Measurements from ENCODE around the gene THAP4.
"Not testable (repeated sequence)": the region's sequence is repeated elsewhere in the genome, so short reads cannot be mapped to it uniquely, and the experiment has no call there.

The THAP4 gene

DNA sequence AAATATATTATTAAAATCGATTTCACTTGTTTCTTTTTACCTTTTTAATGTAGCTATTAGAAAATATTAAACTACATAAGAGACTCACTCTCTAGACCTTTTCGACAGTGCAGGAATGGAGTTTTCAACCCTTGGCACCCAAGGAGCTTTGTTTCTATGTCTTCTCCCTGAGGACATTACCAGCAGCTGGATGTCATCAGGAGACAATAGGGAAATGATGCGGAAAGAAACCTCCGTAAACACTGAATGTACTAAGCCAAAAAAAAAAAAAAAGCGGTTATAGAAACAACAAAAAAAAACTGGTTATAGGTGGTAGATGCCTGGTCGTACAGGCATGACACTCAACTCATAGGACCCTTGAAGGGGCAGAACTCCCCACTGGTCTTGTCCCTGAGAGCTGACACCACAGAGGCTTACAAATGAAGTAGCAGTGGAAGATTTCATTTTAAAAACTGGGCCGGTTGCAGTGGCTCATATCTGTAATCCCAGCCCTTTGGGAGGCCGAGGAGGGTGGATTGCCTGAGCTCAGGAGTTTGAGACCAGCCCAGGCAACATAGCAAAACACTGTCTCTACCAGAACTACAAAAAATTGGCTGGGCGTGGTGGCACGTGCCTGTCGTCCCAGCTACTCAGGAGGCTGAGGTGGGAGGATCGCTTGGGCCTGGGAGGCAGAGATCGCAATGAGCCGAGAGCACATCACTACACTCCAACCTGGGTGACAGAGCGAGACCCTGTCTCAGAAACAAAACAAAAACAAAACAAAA is 23.8 kb downstream of the THAP4 start:
- DNase-seq (ENCODE audit: low read depth in 1 of 2, low spot score in 1 of 2) = no peak

DNA sequence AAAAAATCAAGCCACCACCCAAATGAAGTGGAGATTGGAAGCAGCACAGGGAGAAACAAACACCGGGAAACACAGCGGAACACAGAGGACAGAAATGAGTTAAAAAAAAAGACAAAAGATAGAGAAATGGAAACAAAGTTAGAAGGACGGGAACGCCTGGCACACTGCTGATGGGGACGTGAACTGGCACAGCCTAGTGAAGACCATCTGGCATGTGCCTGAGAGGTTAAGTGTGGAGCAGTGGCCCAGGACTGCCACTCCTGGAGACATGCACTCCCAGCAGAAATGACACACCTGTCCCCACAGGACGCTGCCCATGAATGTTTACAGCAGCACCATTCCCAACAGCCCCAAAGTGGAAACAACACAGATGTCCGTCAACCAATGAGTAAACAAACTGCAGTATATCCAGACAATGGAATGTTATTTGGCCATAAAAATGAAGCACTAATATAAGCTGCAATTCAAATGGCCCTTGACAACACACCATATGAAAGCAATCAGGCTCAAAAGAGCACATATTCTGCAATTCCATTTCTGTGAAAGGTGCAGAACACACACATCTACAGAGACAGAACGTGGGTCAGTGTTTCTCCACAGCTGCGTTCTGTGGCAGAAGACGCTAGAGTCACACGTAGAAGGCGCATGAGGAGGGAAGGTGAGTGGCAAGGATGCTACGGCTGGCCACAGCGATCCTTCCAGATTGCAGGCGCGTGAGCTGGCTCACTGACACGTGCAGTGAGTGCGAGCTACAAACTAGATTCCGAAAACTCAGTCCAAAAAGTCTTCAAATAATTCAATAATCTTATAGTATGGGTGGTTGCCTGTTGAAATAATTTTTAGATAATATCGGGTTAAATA is 24.6 kb downstream of the THAP4 start:
- no peak for DNase-seq (ENCODE audit: low read depth in 1 of 2, low spot score in 1 of 2)

DNA sequence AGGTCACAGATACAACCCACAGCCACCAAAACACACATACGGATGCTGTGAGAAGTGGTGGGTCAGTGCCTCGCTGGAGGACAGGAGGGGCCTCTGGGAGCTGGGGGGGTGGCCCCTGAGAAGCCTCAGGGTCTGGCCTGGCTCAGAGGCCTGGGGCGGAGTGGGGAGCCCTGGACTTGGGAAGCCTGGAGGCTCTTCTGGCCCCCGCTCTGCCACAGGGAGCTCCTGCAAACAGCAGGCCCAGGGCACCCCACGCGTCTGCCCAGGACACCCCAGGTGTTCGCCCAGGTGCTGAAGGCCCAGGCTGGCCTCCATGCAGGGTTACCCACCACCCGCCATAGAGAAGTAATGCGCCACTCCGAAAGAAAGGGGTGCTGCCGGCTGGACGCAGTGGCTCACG is 25.9 kb downstream of the THAP4 start:
- no peak for DNase-seq (ENCODE audit: low read depth in 1 of 2, low spot score in 1 of 2)

DNA sequence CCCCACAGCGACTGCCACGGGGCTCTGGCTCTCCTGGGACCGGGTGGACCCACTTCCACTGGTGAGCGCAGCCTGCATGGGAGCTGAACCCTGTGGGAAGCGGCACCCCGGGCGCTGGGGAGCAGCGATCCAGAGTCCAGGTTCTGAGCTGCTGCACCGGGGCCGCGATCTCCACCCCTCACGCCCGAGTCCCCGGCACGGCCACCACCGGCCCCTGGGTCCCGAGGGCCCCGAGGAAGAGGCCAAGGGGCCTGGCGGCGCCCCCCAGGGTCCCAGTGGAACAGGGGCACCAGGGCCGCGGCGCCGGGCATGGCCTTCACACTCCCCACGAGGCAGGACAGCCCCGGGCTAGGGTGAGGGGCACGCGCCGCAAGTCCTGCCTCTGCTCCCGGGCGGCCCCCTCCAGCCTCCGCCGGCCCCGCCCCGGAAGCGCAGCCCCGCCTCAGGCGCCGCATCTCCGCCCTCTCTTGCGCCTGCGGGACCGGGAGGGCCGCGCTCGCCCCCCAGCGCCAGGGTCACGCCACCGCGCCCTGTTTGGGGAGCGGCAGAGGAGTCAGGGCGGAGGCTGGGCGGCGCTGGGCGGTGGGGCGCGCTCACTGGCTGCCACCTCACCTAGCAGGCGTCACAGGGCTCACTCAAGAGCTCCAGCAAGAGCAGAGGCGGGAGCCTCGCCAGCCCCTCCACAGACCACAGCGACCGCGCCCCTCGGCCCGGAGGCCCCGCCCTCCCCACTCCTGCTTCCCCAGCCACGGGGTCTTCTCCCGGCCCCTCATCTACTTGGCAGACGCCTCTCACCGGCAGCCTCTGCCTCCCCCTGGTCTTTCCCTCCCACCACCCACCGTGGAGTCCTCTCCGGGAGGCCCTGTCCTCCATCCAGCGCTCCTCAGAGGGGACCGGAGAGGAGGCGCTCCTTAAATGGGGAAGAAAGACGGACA is 26.8 kb downstream of the THAP4 start:
- peak; percentile 77 to 80 for DNase-seq (ENCODE audit: low read depth in 1 of 2, low spot score in 1 of 2)

DNA sequence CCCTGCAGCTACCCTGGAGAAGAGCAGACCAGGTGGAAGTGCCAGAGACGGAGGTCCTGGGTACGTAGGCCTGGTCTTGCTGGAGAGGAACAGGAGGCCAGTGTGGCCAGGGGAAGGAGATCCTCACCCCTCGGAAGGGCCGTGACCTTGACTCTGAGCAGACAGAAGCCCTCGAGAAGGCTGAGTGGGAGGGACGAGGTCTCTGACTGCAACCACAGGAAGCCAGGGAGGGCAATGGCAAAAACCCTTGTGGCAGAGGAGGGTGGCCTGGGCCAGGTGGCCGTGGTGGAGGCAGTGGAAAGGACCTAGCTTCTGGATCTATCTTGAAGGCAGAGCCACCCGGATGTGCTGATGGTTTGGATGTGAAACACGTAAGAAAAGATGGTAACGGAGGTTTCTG is 28.1 kb downstream of the THAP4 start:
- DNase-seq (ENCODE audit: low read depth in 1 of 2, low spot score in 1 of 2) = no peak

DNA sequence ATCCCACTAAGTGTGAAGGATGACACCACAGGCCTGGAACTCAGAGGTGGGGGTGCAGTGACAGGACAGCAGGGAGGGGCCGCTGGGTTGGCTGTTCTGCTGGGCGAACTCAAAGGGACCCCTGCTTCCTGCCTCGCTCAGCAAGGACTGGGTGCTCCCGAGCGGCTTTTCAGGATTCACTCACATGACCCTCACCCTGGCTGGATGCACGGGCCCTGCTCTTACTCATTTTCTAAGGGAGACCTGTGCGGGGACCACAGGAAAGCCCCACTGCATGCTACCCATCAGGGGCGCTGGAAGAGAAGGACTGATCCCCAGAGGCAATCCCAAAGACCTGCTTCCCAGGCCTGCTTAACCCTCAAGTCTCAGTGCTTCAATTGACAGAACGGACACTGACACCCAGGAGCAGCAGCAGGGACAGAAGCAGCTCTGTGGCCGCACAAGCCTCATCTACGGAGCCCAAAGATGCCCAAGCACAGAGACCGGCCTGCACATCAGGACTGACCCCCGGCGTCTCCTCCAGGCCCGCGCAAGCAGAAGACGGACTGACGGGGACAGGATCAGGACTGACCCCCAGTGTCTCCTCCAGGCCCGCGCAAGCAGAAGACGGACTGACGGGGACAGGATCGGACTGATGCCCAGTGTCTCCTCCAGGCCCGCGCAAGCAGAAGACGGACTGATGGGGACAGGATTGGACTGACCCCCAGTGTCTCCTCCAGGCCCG is 29.6 kb downstream of the THAP4 start:
- DNase-seq (ENCODE audit: low read depth in 1 of 2, low spot score in 1 of 2) = no peak

DNA sequence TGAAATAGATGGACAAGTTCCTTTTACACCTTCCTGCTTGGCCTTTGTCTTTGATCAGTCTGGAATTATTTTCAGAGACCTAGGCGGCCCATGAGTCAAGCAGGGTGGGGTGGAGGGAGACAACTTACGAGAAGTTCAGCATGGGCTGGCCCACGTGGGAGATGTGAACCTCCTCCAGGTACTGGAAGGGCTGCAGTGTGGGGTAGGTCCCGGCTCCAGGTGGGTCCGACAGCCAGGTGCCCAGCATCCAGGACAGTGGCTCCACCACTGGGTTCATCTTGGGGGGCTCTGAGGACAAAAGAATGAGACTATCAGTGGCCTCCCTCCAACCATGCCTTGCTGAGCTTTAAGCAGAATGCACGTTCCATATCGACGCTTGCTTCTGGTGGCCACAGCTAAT is 30.8 kb downstream of the THAP4 start:
- DNase-seq (ENCODE audit: low read depth in 1 of 2, low spot score in 1 of 2) = no peak

DNA sequence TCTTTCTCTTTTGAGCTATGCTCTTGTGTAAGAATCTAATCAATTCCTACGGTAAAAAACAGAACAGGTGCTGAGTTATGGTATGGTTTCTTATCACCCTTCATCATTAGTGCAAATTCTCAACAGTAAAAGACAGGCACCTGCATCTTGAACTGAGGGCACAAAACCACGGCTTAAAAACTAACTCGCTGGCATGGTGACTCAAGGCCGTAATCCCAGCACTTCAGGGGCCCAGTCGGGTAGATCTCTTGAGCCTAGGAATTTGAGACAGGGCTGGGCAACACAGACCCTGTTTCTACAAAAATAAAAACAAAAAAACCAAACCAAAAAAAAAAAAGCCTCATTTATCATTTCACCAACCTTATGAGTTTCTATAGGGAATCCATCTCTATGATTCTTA is 33.3 kb downstream of the THAP4 start:
- DNase-seq (ENCODE audit: low read depth in 1 of 2, low spot score in 1 of 2) = no peak

DNA sequence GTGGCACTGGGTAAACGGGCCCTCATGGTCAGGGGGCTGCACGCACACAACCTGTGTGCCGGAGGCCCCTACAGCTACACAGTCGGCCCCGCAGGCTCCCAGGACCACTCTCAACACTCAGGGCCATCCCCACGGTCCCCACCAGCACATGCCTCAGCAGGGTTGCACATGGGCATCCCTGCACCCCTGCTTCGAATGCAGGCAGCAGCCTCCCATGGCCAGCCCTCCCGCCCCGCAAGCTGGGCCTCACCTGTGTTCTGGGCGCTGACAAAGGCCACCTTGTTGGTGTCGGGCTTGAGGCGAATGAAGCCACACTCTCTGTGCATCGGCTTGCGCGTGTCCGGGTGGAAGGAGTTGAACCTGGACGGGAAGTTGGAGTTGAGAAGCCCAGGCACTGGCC is 34.2 kb downstream of the THAP4 start:
- no peak for DNase-seq (ENCODE audit: low read depth in 1 of 2, low spot score in 1 of 2)

DNA sequence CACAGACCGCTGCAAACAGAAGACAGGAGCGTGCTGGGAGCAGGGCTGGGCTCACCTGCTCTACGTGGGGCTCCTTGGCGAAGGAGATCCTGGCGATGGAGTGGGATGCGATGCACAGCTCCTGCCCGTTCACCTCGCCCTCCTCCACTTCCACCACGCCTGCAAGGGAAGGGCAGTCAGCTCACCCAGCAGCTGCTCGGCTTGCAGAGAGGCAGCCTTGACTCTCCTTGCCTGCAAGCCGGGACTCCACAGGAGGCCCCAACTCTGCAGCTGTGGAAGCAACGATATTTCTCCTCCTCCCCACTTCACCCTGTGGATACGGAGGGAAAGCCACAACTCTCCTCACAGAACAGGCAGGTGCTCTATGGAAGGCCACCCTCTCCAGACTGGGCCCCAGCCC is 35.1 kb downstream of the THAP4 start:
- no peak for DNase-seq (ENCODE audit: low read depth in 1 of 2, low spot score in 1 of 2)

DNA sequence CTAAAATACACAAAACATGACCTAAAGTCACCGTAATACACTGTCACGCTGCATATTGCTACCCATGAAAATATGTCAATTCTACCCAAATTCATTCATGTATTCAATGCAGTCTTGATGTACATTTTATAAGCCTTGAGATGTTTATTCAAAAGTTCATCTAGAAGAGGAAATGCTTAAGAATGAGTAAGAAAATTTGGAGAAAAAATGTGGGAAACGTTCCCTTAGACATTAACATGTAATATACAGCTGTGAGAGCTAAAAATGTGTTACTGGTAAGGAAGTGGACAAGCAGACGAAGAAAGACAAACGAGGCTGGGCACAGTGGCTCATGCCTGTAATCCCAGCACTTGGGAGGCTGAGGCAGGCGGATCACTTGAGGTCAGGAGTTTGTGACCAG is 37.3 kb downstream of the THAP4 start:
- no peak for DNase-seq (ENCODE audit: low read depth in 1 of 2, low spot score in 1 of 2)

DNA sequence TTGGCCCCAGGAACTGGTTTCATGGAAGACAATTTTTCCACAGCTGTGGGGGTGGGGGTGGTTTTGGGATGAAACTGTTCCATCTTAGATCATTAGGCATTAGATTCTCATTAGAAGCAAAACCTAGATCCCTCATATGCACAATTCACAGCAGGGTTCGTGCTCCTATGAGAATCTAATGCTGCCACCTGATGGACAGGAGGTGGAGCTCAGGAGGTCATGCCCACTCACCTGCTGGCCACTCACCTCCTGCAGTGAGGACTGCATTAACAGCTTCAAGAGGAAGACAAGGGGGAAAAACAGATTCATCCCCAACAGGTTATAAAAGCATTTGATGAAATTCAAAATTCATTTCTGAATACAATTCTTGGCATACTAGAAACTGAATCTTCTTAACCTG is 38.5 kb downstream of the THAP4 start:
- no peak for DNase-seq (ENCODE audit: low read depth in 1 of 2, low spot score in 1 of 2)

DNA sequence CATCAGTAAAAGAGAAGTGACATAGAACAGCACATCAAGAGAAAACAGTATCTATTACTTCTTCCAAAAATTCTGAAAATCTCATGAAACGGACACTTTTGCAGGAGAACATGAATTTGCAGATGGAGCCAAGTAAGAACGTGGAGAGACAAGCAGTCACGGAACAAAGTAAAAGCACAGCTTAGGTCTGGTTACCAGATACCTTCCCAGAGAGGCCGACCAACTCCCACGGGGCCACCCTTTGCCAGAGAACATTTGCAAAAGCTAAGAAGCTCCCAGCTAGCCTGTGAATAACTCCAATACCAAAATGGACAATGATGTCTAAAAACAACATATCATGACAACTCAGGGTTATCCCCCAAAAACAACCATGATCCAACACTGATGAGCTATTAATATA is 38.9 kb downstream of the THAP4 start:
- DNase-seq (ENCODE audit: low read depth in 1 of 2, low spot score in 1 of 2) = no peak

DNA sequence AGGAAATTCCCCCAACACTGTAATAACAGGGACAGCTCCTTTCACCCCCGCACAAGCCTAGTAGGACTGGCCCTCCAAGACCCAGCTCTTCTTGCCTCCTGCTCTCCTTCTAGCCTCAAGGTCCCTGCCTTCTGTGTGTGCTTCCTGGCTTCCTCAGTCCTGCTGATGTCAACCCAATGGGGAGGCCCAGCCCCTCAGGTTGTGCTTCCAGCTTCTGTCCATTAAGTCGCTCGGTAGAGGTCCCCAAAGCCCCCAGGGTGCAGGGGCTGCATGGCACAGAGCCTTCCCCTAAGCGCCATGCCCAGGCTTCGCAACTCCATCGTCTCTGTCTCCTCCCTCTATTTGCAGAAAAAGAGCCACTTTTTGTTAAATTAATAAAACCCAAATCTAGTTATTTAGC is 39.4 kb downstream of the THAP4 start:
- no peak for DNase-seq (ENCODE audit: low read depth in 1 of 2, low spot score in 1 of 2)

DNA sequence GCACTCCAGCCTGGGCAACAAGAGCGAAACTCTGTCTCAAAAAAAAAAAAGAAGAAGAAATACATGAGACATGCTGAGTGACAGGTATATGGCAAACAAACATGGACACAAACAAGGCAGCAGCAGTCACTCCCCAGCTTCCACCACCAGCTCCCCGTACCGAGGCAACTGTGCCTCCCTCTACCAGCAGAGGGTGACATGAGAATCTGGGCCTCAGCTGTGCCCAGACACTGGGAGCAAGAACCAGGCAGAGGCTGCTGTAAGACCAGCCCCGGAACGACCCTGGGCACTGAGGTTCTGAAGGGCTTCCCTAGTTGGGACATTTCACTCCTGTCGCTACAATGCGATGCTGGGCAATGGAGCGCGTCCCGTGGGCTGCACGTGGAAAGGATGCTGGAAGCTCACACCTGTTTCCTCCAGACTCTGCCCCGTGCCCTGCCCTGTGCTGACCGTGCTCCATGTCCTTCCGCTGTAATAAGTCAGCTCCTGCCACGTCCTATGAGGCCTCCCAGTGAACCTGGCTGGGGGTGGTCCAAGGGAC is 41.3 kb downstream of the THAP4 start:
- no peak for DNase-seq (ENCODE audit: low read depth in 1 of 2, low spot score in 1 of 2)

DNA sequence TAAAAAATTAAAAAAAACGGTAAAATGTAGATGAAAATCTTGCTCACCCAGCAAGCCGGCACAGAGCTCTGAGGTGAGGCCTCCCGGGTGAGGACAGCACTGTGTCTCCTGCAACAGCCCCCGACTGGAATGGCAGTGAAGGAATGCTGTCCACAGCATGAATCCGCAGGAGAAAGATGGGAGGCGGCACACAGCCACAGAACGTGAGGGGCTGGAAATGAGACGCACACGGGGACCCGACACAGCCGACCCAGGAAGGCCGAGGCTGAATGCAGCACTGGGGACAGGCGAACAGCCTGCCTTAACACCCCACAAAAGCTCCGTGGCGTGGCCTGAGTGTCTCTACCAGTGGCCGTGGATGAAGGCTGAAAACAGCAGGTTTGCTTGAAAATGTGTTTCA is 43.7 kb downstream of the THAP4 start:
- DNase-seq (ENCODE audit: low read depth in 1 of 2, low spot score in 1 of 2) = no peak

DNA sequence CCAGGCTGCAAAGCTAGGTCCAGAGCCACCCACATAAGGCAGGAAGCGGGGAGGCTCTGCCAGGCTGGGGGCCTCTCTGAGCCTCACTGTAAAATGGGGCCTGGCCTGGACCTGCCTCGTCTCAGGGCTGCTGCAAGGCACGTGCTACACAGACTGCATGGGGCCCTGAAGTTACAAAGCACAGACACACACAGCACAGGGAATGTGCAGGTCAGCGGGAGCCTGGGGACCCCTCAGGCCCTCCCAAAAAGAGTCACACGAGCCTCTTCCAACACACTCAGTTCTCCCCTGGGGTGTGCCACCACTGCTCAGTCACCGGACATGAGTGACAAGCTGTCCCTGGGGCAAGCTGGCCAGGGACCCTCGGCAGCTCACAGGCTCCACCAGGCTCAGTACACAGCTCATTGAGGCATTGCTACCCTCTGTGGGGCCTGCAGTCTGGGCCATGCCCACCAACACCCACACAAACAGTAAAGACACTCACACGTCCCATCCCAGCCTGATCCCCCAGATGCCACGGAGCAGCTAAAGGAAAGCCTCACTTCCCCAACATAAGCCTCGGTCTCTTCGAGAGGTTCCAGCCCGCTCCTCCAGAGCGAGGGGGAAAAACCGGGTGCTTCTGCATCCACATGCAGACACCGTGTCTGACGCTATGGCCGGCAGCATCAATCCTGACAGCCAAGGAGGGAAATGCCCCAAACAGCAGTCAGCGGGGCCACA is 44.7 kb downstream of the THAP4 start:
- DNase-seq (ENCODE audit: low read depth in 1 of 2, low spot score in 1 of 2) = no peak

DNA sequence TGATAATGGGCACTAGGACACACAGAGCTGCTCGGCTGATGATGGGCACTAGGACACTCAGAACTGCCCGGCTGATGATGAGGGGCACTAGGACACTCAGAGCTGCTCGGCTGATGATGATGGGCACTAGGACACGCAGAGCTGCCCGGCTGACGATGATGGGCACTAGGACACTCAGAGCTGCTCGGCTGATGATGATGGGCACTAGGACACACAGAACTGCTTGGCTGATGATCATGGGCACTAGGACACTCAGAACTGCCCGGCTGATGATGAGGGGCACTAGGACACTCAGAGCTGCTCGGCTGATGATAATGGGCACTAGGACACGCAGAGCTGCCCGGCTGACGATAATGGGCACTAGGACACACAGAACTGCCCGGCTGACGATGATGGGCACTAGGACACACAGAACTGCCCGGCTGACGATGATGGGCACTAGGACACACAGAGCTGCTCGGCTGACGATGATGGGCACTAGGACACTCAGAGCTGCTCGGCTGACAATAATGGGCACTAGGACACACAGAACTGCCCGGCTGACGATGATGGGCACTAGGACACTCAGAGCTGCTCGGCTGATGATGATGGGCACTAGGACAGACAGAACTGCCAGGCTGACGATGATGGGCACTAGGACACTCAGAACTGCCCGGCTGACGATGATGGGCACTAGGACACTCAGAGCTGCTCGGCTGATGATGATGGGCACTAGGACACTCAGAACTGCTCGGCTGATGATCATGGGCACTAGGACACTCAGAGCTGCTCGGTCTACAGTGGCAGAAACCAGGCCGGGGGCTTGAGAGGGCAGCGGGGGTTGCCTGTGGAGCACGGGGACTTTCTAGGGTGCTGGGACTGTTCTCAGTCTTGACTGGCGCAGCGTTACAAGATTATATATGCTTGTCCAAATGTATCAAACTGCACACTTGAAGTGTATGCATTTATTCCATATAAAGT is 46.2 kb downstream of the THAP4 start:
- DNase-seq (ENCODE audit: low read depth in 1 of 2, low spot score in 1 of 2) = not testable (repeated sequence)

DNA sequence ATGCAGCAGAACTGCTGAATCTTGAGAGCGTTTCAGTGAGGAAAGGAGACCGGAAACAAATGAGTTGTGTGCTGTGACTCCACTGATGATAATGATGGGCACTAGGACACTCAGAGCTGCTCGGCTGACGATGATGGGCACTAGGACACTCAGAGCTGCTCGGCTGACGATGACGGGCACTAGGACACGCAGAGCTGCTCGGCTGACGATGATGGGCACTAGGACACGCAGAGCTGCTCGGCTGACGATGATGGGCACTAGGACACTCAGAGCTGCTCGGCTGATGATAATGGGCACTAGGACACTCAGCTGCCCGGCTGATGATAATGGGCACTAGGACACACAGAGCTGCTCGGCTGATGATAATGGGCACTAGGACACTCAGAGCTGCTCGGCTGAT is 47.1 kb downstream of the THAP4 start:
- DNase-seq (ENCODE audit: low read depth in 1 of 2, low spot score in 1 of 2) = not testable (repeated sequence)

All from activated CD4-positive, alpha-beta T cell treated with anti-CD3 and anti-CD28 coated beads, Interleukin-2, amount 50 U/mL, for 24 hours (primary cell).